T-helper 1 cell (primary cell): ENCODE results near the gene UNC50.
A peak's percentile ranks its signal among the peaks of the same experiment; 100 is the strongest.

Experiments
- DNase-seq, 5 donors: peaks; one replicate each; pipeline ENCODE4 v3.0.0-alpha.2; 2012 to 2020
- total RNA-seq, 4 donors: gene quantifications; one replicate each; lab custom pipeline; 2026; lab: John Stamatoyannopoulos, UW

Gene UNC50, protein sequence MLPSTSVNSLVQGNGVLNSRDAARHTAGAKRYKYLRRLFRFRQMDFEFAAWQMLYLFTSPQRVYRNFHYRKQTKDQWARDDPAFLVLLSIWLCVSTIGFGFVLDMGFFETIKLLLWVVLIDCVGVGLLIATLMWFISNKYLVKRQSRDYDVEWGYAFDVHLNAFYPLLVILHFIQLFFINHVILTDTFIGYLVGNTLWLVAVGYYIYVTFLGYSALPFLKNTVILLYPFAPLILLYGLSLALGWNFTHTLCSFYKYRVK
- 13.0 to 31.9 (median 27.9) reads per million in 4 donors for total RNA-seq

GRCh38 chr2:98608116-98608961 lies at the start of gene UNC50, which contains the start of gene COA5:
TSS of gene UNC50 (plus strand) at chr2:98608589. CDS start at chr2:98609760, 1,171 bp downstream.
TSS of gene COA5 (minus strand) at chr2:98608512. CDS start at chr2:98608405, 107 bp downstream.
- DNase-seq: peak; percentile 84 to 94 (median 87)

- no peak for DNase-seq
Observed at GRCh38 chr2:98558852-98559530, 49.4 kb upstream of the UNC50 start.

GRCh38 chr2:98559581-98559980 lies 48.8 kb upstream of the UNC50 start:
- no peak for DNase-seq

DNA sequence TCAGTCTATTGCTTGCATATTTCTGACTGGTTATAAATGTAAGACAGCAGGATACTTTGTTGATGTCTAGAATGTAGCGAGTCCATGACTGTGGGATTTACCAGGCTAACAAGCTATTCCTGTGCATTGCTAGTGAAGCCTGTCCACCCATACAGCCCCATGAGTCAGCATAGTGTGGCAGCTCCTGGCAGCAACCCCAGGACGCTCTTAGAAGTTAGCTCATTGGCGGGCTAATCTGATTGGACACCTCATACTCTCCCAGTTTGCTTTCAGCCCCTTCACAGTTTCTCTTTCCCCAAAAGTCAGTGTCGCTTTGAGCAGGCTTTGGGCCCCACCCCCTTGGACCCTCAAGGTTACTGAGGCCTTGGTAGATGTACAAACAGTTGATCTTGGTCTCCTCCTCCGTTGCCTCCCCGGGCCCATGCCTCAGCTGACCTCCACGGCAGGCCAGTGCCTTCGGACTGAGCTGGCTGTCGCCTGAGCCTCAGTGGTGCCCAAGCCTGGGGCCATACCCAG lies 48.1 kb upstream of the UNC50 start:
- no peak for DNase-seq

DNA sequence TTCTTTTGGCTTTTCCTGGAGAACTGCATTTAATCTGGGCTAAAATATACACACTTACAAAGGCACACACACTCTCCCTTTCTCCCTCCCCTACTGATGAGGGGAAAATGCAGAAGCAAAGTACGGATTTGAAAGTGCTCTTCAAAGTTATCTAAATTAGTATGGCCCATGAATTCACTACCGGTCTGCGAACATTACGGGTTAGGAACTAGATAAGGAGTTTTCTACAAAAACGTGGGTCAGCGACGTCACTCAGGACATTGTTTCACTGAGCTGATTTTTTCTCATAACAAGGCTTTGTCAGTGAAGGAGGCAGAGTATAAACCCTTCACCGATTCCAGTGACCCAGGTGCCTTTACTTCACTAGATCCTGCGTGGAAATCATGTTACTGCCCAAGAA lies 47.4 kb upstream of the UNC50 start:
- DNase-seq: no peak

- no peak for DNase-seq
Observed at GRCh38 chr2:98561902-98562695, 46.3 kb upstream of the UNC50 start.

DNA sequence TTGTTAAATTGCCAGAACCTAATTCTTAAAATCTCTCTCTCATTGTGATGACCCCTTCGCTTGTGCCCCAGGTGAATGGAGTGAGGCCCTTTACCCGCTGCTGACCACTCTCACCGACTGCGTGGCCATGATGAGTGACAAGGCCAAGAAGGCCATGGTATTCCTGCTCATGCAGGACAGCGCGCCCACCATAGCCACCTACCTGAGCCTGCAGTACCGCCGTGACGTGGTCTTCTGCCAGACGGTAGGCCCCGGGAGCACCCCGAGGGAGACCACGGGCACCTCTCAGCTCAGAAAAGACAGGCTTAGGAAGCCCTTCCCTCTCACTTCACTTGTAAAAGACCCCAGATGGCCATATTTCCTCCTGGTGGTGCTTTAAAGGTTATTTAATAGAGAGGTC lies 45.0 kb upstream of the UNC50 start:
- no peak for DNase-seq

- DNase-seq: no peak
Observed at GRCh38 chr2:98564541-98565132, 43.8 kb upstream of the UNC50 start.

- DNase-seq: no peak
Observed at GRCh38 chr2:98565286-98565860, 43.0 kb upstream of the UNC50 start.

- no peak for DNase-seq
Observed at GRCh38 chr2:98565941-98566340, 42.4 kb upstream of the UNC50 start.

- DNase-seq: no peak
Observed at GRCh38 chr2:98568161-98568956, 40.0 kb upstream of the UNC50 start.

DNA sequence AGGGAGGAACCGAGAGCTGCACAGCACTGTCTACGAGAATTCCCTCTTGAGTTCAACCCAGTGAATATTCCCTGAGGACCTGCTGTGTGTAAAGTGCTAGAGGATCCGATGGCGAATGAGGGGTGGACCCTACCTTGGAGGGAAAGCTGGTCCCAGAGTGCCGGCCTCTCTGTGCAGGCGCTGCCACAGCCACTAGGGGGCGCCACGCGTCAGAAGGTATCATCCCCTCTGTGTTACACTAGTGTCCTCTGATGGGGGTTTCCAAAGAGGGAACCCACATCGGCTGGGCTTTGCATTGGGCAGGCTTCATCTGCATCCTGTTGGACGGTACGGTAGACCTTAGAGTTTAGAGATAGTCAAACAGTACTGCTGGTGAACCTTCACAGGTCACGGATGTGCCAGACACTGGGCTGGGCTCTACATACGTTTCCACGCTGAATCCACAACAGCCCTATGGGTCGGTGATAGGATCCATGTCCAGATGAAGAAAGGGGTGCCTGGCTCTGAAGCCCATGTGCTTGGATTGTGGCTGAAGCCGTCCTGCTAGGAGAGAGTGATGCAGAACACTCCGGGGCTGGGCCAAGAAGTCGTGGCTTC lies 39.1 kb upstream of the UNC50 start:
- DNase-seq: peak; percentile 26 to 69 (median 53)

GRCh38 chr2:98569915-98570314 lies 38.5 kb upstream of the UNC50 start:
- no peak for DNase-seq

DNA sequence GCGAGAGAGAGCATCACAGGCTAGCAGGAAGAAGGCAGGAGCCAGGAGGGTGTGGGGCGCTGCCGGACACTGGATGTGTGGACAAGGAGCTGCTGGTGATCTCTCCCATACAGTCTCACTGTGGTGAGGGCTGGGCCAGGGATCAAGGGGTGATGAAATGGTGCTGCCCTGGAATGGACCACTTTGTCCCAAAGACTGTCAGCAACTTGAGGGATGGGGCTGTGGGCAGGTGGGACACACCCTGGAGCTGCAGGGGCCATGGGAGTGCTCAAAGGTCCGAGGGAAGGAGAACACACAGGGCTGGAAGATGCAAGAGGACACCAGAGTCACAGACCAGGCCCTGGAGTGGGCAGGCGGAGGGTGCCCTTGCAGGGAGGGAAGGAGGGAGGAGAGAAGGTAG lies 38.0 kb upstream of the UNC50 start:
- DNase-seq: no peak

- DNase-seq: no peak
Observed at GRCh38 chr2:98571121-98571701, 37.2 kb upstream of the UNC50 start.

DNA sequence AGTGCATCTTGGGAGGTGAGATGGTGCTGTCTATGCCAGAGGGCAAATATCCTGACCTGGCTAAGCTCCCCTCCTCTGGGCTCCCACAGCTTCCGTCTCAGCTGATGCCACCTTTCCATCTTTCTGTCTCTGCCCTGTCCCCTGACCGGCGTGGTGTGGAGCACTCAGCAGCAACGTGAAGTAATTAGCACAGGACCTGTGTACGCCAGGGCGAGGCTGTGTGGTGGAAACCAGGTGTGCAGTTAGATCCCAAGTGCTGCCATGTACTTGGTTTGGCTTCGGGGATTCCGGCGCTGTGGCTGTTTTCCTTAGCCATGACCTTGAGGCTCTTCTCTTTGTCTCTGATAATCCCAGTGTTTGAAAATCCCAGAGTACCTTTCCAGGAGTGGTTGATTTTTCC lies 36.6 kb upstream of the UNC50 start:
- DNase-seq: no peak

GRCh38 chr2:98572211-98572610 lies 36.2 kb upstream of the UNC50 start:
- DNase-seq: no peak

DNA sequence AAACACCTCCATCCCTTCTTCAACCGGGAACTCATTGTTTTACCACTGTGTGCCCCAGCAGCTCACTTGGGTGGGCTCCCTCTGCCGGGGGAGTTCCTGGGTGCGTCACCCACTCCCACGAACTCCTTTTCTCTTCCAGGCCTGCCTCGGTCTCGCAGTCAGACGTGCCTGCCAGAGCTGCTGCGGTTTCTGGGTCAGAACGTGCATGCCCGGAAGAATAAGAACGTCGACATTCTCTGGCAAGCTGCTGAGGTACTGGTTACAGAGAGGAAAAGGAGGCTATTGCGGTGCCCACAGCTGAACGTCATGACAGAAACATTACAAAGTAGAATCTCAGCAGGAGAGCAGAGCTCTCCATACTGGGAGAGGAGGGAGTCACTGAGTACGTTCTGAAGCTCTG lies 35.7 kb upstream of the UNC50 start:
- DNase-seq: no peak

DNA sequence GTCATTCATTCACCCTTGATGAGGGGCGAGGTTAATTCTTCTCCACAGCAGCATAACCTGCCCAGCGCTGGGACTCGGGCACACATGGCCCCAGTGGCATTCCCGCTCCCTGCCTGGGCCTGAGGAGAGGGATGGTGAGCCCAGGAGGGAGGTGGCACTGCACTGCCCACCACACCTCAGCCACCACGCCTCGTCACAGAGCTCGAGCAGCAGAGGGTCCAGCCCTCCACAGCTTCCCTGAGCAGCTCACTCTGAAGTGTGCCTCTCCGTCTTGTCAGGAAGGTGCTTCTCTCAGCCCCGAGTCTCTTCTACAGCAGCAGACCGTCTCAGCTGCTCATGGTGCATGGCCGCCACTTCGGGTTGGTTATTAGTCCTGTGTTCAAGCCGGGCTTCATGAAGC lies 35.0 kb upstream of the UNC50 start:
- no peak for DNase-seq
